ENCODE measurements around the gene TRAPPC6A. TPM values are rescaled to one million over a fixed set of nuclear protein-coding genes. Genes with fewer than 3 reads are reported as not detected.
A peak's percentile ranks its signal among the peaks of the same experiment; 100 is the strongest.

TRAPPC6A gene
- total and polyA plus RNA-seq, 2 of the 13 experiments (the other 11 are each of a cell fraction or from before 2014, with no cell fraction given): 6.5 to 21.0 TPM

- Histone ChIP-seq H3K9me3 (ENCODE audit: low read length) (no peaks in the 10 kb centered on the region), H4K20me1 (ENCODE audit: insufficient read depth, low read length) (no peaks in the 10 kb centered on the region), H3K27ac (ENCODE audit: extremely low read length, insufficient read depth, low read length) (peak overlapping the region; percentile 79), H3K36me3 (replicated peaks in 1 of 2; ENCODE audit: control insufficient read depth in 1 of 2, insufficient read depth in 2 of 2, low read length in 2 of 2) (no peaks in the 10 kb centered on the region), H3K4me1 (ENCODE audit: insufficient read depth, low read length) (peaks cover 38% of the 10 kb centered on the region), H3K79me2 (ENCODE audit: insufficient read depth, low read length) (peaks cover 17% of the 10 kb centered on the region), H3K4me2 (ENCODE audit: low read depth, low read length) (peak overlapping the region; percentile 76), H3K4me3 (replicated peaks in 1 of 3; ENCODE audit: insufficient read depth in 1 of 3, low read depth in 2 of 3, low read length in 3 of 3) (peak overlapping the region; percentile 76 to 92 (median 87)), H3K9ac (ENCODE audit: insufficient read depth, low read depth, low read length) (peak overlapping the region; percentile 78), H2AFZ (ENCODE audit: low read length) (no peak overlapping the region), H3K27me3 (ENCODE audit: control insufficient read depth in 1 of 2, insufficient read depth in 2 of 2, low read length in 2 of 2) (no peaks in the 10 kb centered on the region; a peak in 1 of 5 replicates)
- TSS peak; percentile 74 for BruUV-seq (replicated peaks)
- FAIRE-seq: no peak
- in situ Hi-C loops (cut with HindIII; ENCODE audit: extremely low pct_ligation_motif_present, low pct_unique_long_range_greater_than_20kb) (no loop called here), intact Hi-C loops (cut with micrococcal nuclease; ENCODE audit: unreplicated experiment) (no loop called here)
- ATAC-seq: peak; percentile 18
- CTCF ChIA-PET (ENCODE audit: low intra/inter-chr PET ratio, low total read pairs): no interaction called here
- WGBS (ENCODE audit: low lambda C conversion rate): 2% methylated on average over 13 of the region's 97 CpGs
- DNase-seq (ENCODE audit: low spot score): no peak
- POLR2A ChIA-PET: interaction anchor here (0.8 to 3.4 kb wide), 11 partner anchors 8 to 191 kb away, joined by 4 to 29 read pairs (median 9); partner anchors contain the start of genes CLASRP, ERCC2 and PPP1R37
- TF ChIP-seq MAX (IDR thresholded peaks at IDR 0.05): peak; percentile 36
- TF ChIP-seq SNAPC2 (CRISPR knock-in tag; IDR thresholded peaks at IDR 0.05): no peak
- no peak for TF ChIP-seq ZNF264 (CRISPR knock-in tag; IDR thresholded peaks at IDR 0.05)
- no peak for TF ChIP-seq RFXANK (CRISPR knock-in tag; IDR thresholded peaks at IDR 0.05)
- no peak for TF ChIP-seq ZNF510 (CRISPR knock-in tag; IDR thresholded peaks at IDR 0.05; ENCODE audit: low read depth)
- TF ChIP-seq ZNF552 (CRISPR knock-in tag; IDR thresholded peaks at IDR 0.05; ENCODE audit: borderline replicate concordance): no peak
- TF ChIP-seq IRF9 (CRISPR knock-in tag; IDR thresholded peaks at IDR 0.05; ENCODE audit: borderline replicate concordance): 0 out of 2 replicates have a peak, but pooled peaks have one; percentile 3
- TF ChIP-seq CENPX (CRISPR knock-in tag; IDR thresholded peaks at IDR 0.05): no peak
- no peak for TF ChIP-seq FOXJ3 (CRISPR knock-in tag; IDR thresholded peaks at IDR 0.05; ENCODE audit: borderline replicate concordance)
- TF ChIP-seq ZKSCAN8 (CRISPR knock-in tag; IDR thresholded peaks at IDR 0.05; ENCODE audit: borderline replicate concordance): no peak
- TF ChIP-seq ZC3H4 (CRISPR knock-in tag; IDR thresholded peaks at IDR 0.05; ENCODE audit: borderline replicate concordance): no peak
- no peak for TF ChIP-seq TRIM24 (CRISPR knock-in tag; IDR thresholded peaks at IDR 0.05)
- no peak for TF ChIP-seq FOXO1 (CRISPR knock-in tag; IDR thresholded peaks at IDR 0.05)
- no peak for TF ChIP-seq GFI1 (CRISPR knock-in tag; IDR thresholded peaks at IDR 0.05; ENCODE audit: borderline replicate concordance)
- TF ChIP-seq ZNF687 (CRISPR knock-in tag; IDR thresholded peaks at IDR 0.05): peak; percentile 60; the same call in 1 of the 2 replicates
- no peak for TF ChIP-seq HMG20B (CRISPR knock-in tag; conservative IDR thresholded peaks at IDR 0.05)
Measured at GRCh38 chr19:45179072-45179891, 1.2 kb upstream of the TRAPPC6A start.

All from HepG2 (cell line).